ENCODE measurements around the gene GFY.

Gene GFY

GRCh38 chr19:49425178-49425577 is at the start of gene GFY:
GFY (plus strand) TSS chr19:49425388; CDS start chr19:49426431, 1,043 bp downstream.
- in situ Hi-C loops (cut with MboI; ENCODE audit: low sequenced_read_pairs): no loop called here

GRCh38 chr19:49378512-49378911 is 46.7 kb upstream of the GFY start:
- in situ Hi-C loops (cut with MboI; ENCODE audit: low sequenced_read_pairs): no loop called here

- in situ Hi-C loops (cut with MboI; ENCODE audit: low sequenced_read_pairs): no loop called here
Observed at GRCh38 chr19:49380391-49380790, 44.8 kb upstream of the GFY start.

GRCh38 chr19:49382639-49383038 is 42.5 kb upstream of the GFY start:
- in situ Hi-C loops (cut with MboI; ENCODE audit: low sequenced_read_pairs): no loop called here

- in situ Hi-C loops (cut with MboI; ENCODE audit: low sequenced_read_pairs): no loop called here
Observed at GRCh38 chr19:49383599-49383998, 41.6 kb upstream of the GFY start.

- in situ Hi-C loops (cut with MboI; ENCODE audit: low sequenced_read_pairs): no loop called here
Observed at GRCh38 chr19:49387936-49388372, 37.2 kb upstream of the GFY start, which contains the start of gene KASH5. KASH5 (plus strand) TSS chr19:49388249; CDS start chr19:49390884, 2,635 bp downstream.

GRCh38 chr19:49389406-49389805 is 35.8 kb upstream of the GFY start:
- in situ Hi-C loops (cut with MboI; ENCODE audit: low sequenced_read_pairs): no loop called here

GRCh38 chr19:49390131-49390928 is 34.9 kb upstream of the GFY start:
- in situ Hi-C loops (cut with MboI; ENCODE audit: low sequenced_read_pairs): loop anchor here (5.0 kb wide), 1 partner anchor 47 kb away; no protein-coding TSS in a partner anchor

- in situ Hi-C loops (cut with MboI; ENCODE audit: low sequenced_read_pairs): loop anchor here (5.0 kb wide), 1 partner anchor 46 kb away; no protein-coding TSS in a partner anchor
Observed at GRCh38 chr19:49390929-49391359, 34.2 kb upstream of the GFY start.

- in situ Hi-C loops (cut with MboI; ENCODE audit: low sequenced_read_pairs): loop anchor here (5.0 kb wide), 1 partner anchor 46 kb away; no protein-coding TSS in a partner anchor
Observed at GRCh38 chr19:49391581-49392399, 33.4 kb upstream of the GFY start.

- in situ Hi-C loops (cut with MboI; ENCODE audit: low sequenced_read_pairs): loop anchor here (5.0 kb wide), 1 partner anchor 43 kb away; no protein-coding TSS in a partner anchor
Observed at GRCh38 chr19:49393881-49394280, 31.3 kb upstream of the GFY start.

GRCh38 chr19:49395581-49396407 is 29.4 kb upstream of the GFY start:
- in situ Hi-C loops (cut with MboI; ENCODE audit: low sequenced_read_pairs): no loop called here

GRCh38 chr19:49396738-49397505 is 28.3 kb upstream of the GFY start:
- in situ Hi-C loops (cut with MboI; ENCODE audit: low sequenced_read_pairs): no loop called here

- in situ Hi-C loops (cut with MboI; ENCODE audit: low sequenced_read_pairs): no loop called here
Observed at GRCh38 chr19:49398001-49398615, 27.1 kb upstream of the GFY start.

- in situ Hi-C loops (cut with MboI; ENCODE audit: low sequenced_read_pairs): no loop called here
Observed at GRCh38 chr19:49398931-49399330, 26.3 kb upstream of the GFY start.

GRCh38 chr19:49400029-49400428 is 25.2 kb upstream of the GFY start:
- in situ Hi-C loops (cut with MboI; ENCODE audit: low sequenced_read_pairs): no loop called here

- in situ Hi-C loops (cut with MboI; ENCODE audit: low sequenced_read_pairs): no loop called here
Observed at GRCh38 chr19:49403404-49404187, 21.6 kb upstream of the GFY start.

GRCh38 chr19:49407079-49407478 is 18.1 kb upstream of the GFY start:
- in situ Hi-C loops (cut with MboI; ENCODE audit: low sequenced_read_pairs): no loop called here
